Fibroblast of lung (primary cell): ENCODE results near the gene NT5DC4. TPM values are rescaled to one million over a fixed set of nuclear protein-coding genes. Genes with fewer than 3 reads are reported as not detected.

Source experiments
- DNase-seq, 2 donors: peaks; one replicate each; pipeline versions ENCODE4 v3.0.0 to v3.0.0-alpha.2; 2010; ENCODE audit warnings: low read depth in 2 of 2
- H2AFZ ChIP-seq: 2 replicates; pipeline ENCODE4 v1.5.1; 2012; ENCODE audit warnings: low read length, control low read depth, inconsistent platforms
- H3K27ac ChIP-seq: 2 replicates; pipeline ENCODE4 v1.5.1; 2011; ENCODE audit warnings: low read length, control low read depth; ENCODE audit not compliant: insufficient read depth
- H3K27me3 ChIP-seq: 2 replicates; pipeline ENCODE4 v1.5.1; 2011; ENCODE audit warnings: mild to moderate bottlenecking, low read length; ENCODE audit not compliant: control insufficient read depth, insufficient read depth
- H3K36me3 ChIP-seq: 2 replicates; pipeline ENCODE4 v1.5.1; 2011; ENCODE audit warnings: low read length; ENCODE audit not compliant: control insufficient read depth, insufficient read depth
- H3K4me1 ChIP-seq: 2 replicates; pipeline ENCODE4 v1.5.1; 2011; ENCODE audit warnings: low read length; ENCODE audit not compliant: control insufficient read depth, insufficient read depth; ENCODE audit errors: extremely low read depth
- H3K4me2 ChIP-seq: 2 replicates; pipeline ENCODE4 v1.5.1; 2011; ENCODE audit warnings: low read length, control low read depth; ENCODE audit not compliant: insufficient read depth; ENCODE audit errors: extremely low read depth
- H3K4me3 ChIP-seq, 4 experiments: fragments of 200-600 bp in 1 of 4; sonication (generic) in 1 of 4; replicated peaks in 1 of 4; 2 replicates each; pipeline ENCODE4 v1.5.1; 2011 to 2016; ENCODE audit warnings: low read length in 4 of 4, low read depth in 3 of 4, mild to moderate bottlenecking in 3 of 4, control low read depth in 2 of 4, inconsistent platforms in 1 of 4, mixed read lengths in 1 of 4; ENCODE audit not compliant: insufficient read depth in 1 of 4; ENCODE audit errors: control extremely low read depth in 1 of 4
- H3K79me2 ChIP-seq: 2 replicates; pipeline ENCODE4 v1.5.1; 2012; ENCODE audit warnings: mild to moderate bottlenecking, low read length, inconsistent platforms; ENCODE audit not compliant: control insufficient read depth, insufficient read depth
- H3K9ac ChIP-seq: 2 replicates; pipeline ENCODE4 v1.5.1; 2011; ENCODE audit warnings: mild to moderate bottlenecking, low read length, control low read depth; ENCODE audit not compliant: insufficient read depth
- H3K9me3 ChIP-seq: 2 replicates; pipeline ENCODE4 v1.5.1; 2012; ENCODE audit warnings: low read depth, low read length; ENCODE audit not compliant: control insufficient read depth, insufficient read depth
- H4K20me1 ChIP-seq: 2 replicates; pipeline ENCODE4 v1.5.1; 2011; ENCODE audit warnings: low read length; ENCODE audit not compliant: control insufficient read depth, insufficient read depth; ENCODE audit errors: extremely low read depth
- CTCF ChIP-seq, 2 donors: IDR thresholded peaks in 1 of 2; conservative IDR thresholded peaks in 1 of 2; 1 replicate in 1 of 2; 2 replicates in 1 of 2; pipeline ENCODE4 v1.5.1; 2011 to 2012; ENCODE audit warnings: low read length in 2 of 2, control low read depth in 1 of 2, inconsistent platforms in 1 of 2, low read depth in 1 of 2, mild to moderate bottlenecking in 1 of 2
- EZH2 ChIP-seq: IDR thresholded peaks from 2 replicates; pipeline ENCODE4 v1.5.1; 2012; ENCODE audit warnings: low read length, control low read depth, mild to moderate bottlenecking; ENCODE audit errors: missing control alignments
- polyA plus RNA-seq, 2 donors: library from polyadenylated mRNA; depleted of rRNA in 1 of 2; stranded (reverse) in 1 of 2; unstranded in 1 of 2; fragments of >200 nt; gene quantifications; 2 replicates each; pipeline ENCODE4 v1.2.1, GENCODE V29; 2011 to 2012; ENCODE audit warnings: missing spikeins in 1 of 2
- total RNA-seq: library from RNA; depleted of rRNA; stranded (reverse); fragments of >200 nt; gene quantifications from 2 replicates; pipeline ENCODE4 v1.2.1, GENCODE V29; 2014

Gene NT5DC4
- total and polyA plus RNA-seq, 2 donors (not counting 1 experiment from before 2014, with no cell fraction given) = not detected

GRCh38 chr2:112701052-112701451 lies 19.8 kb upstream of the NT5DC4 start:
- no peak overlapping the region for H3K9ac ChIP-seq
- H2AFZ ChIP-seq = no peak overlapping the region
- no peak overlapping the region for H3K4me3 ChIP-seq
- H4K20me1 ChIP-seq = no peaks in the 10 kb centered on the region
- H3K9me3 ChIP-seq = no peaks in the 10 kb centered on the region
- H3K27me3 ChIP-seq = no peaks in the 10 kb centered on the region
- H3K36me3 ChIP-seq = no peaks in the 10 kb centered on the region
- peak overlapping the region; percentile 17 for H3K4me2 ChIP-seq
- DNase-seq = peak; percentile 40 to 63
- no peaks in the 10 kb centered on the region for H3K79me2 ChIP-seq
- H3K4me1 ChIP-seq = peaks cover 4% of the 10 kb centered on the region
- TF ChIP-seq EZH2 (no peak), CTCF (conservative IDR thresholded peaks at IDR 0.05 in 1 of 2, IDR thresholded peaks at IDR 0.05 in 1 of 2; ENCODE audit: low read depth in 1 of 2, low read length in 2 of 2) (no peak)
- H3K27ac ChIP-seq = peak overlapping the region; percentile 20

- no peak for DNase-seq
- H3K4me1 ChIP-seq = peaks cover 4% of the 10 kb centered on the region
- H4K20me1 ChIP-seq = no peaks in the 10 kb centered on the region
- H3K9me3 ChIP-seq = no peaks in the 10 kb centered on the region
- H3K27ac ChIP-seq = no peak overlapping the region
- no peaks in the 10 kb centered on the region for H3K36me3 ChIP-seq
- H3K4me2 ChIP-seq = no peak overlapping the region
- H3K79me2 ChIP-seq = no peaks in the 10 kb centered on the region
- H3K9ac ChIP-seq = no peak overlapping the region
- TF ChIP-seq CTCF (conservative IDR thresholded peaks at IDR 0.05 in 1 of 2, IDR thresholded peaks at IDR 0.05 in 1 of 2; ENCODE audit: low read depth in 1 of 2, low read length in 2 of 2) = no peak
- no peak for TF ChIP-seq EZH2
- H3K4me3 ChIP-seq = no peak overlapping the region
- no peaks in the 10 kb centered on the region for H3K27me3 ChIP-seq
- H2AFZ ChIP-seq = no peak overlapping the region
These were observed 17.1 kb upstream of the NT5DC4 start for GRCh38 chr2:112703684-112704083.

- H4K20me1 ChIP-seq = no peaks in the 10 kb centered on the region
- no peak overlapping the region for H3K9ac ChIP-seq
- H3K36me3 ChIP-seq = no peaks in the 10 kb centered on the region
- DNase-seq = peak in 1 of 2 donors; percentile 15
- H2AFZ ChIP-seq = no peak overlapping the region
- TF ChIP-seq EZH2 = no peak
- TF ChIP-seq CTCF (conservative IDR thresholded peaks at IDR 0.05 in 1 of 2, IDR thresholded peaks at IDR 0.05 in 1 of 2; ENCODE audit: low read depth in 1 of 2, low read length in 2 of 2) = no peak
- H3K27ac ChIP-seq = no peak overlapping the region
- no peaks in the 10 kb centered on the region for H3K79me2 ChIP-seq
- no peak overlapping the region for H3K4me3 ChIP-seq
- H3K4me1 ChIP-seq = peaks cover 4% of the 10 kb centered on the region
- H3K9me3 ChIP-seq = no peaks in the 10 kb centered on the region
- H3K27me3 ChIP-seq = no peaks in the 10 kb centered on the region
- H3K4me2 ChIP-seq = no peak overlapping the region
These were observed 15.2 kb upstream of the NT5DC4 start for GRCh38 chr2:112705575-112705974.
